ENCODE measurements around the gene DNAH1.
A peak's percentile ranks its signal among the peaks of the same experiment; 100 is the strongest.

DNAH1 gene

DNA sequence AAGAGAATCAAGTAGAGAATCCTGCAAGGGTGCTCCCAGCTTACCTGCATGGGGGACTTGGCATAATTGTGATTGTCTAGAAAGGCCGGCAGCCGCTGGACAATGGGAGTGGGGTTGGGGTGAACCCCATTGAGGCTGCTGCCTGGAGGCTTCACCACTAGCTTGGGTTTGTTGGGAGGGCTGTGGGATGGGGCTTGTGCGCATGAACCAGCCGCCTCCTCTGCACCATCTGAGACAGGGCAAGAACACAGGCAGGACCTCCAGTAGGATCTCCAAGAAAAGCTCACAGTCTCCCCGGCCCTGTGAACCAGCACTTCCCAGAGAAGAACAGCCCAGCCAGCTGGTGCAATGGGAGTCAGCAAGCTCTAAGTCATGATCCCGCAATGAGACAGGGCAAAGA, 88.9 kb downstream of the DNAH1 start:
- no peak for DNase-seq

DNA sequence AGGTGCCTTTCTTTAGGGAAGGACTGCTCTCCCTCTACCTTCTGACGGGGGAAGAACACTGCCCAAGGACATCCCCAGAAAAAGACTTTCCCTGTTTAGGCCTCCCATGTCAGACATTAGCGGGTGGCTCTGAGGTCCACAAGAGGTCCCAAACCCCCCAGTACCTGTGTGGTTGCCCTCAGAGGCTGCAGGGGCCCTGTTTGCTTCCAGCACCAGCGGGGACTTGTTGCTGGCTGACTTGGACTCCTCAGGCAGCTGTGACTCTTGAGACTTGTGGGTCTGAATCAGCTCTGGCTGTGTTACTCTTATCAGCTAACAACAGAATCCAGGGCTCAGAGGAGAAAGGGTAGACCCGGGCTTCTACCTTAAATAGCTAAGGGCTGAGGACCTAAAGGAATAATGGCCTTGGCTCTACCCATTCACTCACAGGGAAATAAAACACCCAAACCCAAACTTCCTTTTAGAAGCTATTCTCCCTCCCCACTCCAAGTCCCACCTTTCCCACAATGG, 89.5 kb downstream of the DNAH1 start:
- no peak for DNase-seq

DNA sequence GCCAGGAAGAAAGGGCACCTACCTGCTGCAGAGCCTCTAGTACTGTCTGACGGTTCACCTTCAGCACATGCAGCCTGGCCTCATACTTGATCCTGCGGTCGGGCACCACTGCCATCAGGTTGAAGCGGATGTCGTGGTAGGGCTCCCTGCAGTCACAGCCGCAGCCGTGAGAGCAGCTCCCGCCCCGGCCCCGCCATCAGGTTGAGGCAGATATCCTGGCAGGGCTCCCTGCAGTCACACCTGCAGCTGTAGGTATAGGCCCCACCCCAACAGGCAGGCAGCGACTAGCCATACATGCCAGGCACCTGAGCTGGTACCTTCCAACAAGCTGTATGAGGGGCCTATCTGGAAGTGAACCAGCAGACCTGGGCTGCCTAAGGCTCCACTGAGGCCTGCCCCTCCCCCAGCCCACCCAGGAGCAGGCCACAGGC, 90.1 kb downstream of the DNAH1 start:
- DNase-seq: peak in 1 of 5 experiments; percentile 20

DNA sequence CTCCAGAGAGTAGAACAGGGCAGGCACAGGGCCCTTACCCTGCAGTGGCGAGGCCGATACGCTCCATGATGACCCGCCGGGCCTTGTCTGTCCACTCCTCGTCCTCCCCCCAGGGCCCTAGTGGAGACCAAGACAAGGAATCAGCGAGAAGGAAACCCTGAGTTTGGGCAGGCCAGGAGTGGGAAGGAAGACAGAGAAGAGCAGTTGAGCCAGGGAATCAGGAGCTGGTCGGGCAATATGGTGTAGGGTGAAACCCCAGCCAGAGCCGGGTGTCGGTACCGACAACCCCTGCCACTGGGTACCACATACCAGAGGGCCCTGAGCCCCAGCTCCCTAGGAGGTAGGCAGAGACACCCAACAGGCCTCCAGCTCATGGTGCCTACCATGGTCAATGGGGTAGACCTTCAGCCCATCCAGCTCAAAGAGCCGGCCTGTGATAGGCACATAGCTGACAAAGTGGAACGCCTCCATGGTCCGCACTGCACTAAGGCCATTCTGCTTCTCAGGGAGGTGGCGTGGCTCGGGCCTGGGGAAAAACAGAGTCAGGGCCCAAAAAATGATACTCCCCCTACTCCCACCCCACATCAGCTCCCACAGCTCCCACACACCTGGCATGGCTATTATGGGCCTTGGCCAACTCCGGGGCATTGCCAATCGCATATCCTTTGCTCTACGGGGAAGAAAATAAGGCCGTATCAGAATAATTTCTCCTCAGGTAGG, 90.8 kb downstream of the DNAH1 start:
- no peak for DNase-seq

DNA sequence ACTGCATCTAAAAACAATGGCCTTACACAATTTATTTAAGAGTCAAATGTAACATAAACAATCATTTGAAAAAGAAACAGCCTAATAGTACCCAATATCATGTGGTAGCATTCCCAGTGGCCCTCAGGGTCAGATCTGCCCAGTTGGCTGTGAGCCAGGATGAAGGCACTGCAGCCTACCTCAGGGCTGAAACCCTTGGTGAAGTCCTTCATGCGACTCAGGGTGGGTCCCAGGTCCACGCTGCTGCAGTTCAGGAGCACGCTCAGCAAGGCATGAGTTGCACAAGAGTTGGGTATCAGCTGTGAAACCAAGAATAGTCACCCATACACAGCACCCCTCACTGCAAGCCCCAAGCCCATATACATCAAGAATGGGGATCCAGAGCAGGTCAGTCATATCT, 91.7 kb downstream of the DNAH1 start:
- no peak for DNase-seq

DNA sequence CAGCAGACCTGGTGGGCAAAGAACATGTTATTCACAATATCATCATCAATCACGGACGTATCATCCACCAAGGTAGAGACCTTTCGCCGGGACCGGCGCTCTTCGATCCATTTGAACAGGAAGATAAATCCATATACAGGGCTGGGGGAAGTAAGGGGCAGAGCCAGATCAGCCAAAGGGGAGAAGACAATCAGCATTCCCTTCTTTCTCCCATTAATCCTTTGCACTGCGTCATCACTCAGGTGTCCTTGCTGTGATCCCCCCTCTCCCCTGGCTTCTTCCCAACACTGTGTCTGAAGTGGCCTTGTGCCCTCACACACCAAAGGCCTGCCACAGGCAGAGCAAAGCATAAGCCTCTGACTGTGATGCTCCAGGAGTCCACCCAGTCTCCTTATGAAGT, 92.3 kb downstream of the DNAH1 start:
- no peak for DNase-seq

DNA sequence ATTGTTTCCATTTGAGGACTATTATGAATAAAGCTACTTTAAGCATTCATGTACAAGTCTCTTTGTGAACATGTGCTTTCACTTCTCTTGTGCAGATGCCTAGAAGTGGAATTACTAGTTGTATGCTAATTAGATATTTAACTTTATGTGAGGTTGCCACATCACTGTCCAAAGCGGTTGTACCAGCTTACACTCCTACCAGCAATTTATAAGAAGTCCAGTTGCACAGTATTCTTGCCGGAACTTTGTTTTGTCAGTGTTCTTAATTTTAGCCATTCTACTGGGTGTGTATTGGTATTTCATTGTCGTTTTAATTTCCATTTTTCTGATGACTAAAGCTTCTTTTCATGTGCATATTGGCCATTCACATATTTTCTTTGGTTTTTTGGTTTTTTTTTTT, 99.7 kb downstream of the DNAH1 start:
- DNase-seq: no peak

DNA sequence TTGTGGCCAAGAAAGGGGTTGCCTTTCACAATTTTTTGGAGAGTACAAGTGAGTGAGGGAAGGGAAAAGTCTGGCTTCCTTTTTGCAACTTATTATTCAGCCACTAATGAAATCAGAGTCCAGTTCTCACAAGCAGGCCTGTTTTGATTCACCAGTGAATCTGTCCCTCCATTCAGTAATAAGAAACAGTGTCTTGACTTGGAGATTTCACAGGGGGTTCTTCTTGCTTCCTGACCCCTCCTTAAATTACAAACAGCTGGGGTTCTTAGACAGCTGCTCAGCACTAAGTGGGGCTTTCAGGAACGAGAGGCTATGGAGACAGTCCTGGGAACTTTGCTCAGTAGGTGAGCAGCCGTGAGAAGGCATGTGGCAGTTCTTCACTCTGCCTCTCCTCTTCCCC, 104.3 kb downstream of the DNAH1 start:
- no peak for DNase-seq

DNA sequence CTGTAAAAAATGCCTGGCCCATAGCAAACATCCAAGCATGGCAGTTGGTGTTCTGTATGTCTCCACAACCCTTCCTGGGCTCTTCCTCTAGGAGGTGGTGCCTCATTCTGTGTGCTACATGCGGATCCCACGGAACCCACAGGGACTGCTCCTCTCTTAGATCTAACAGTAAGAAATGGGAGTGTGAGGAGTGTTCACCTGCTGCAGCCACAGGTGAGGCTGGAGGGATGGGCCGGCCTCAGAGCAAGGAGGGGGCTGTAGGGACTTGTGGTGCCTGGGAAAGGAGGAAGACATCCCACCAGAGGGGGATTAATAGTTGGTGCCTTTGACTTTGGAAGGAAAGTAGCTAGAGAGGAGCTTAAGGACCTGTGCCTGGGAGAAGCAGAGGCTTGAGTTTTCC, 106.5 kb downstream of the DNAH1 start:
- no peak for DNase-seq

DNA sequence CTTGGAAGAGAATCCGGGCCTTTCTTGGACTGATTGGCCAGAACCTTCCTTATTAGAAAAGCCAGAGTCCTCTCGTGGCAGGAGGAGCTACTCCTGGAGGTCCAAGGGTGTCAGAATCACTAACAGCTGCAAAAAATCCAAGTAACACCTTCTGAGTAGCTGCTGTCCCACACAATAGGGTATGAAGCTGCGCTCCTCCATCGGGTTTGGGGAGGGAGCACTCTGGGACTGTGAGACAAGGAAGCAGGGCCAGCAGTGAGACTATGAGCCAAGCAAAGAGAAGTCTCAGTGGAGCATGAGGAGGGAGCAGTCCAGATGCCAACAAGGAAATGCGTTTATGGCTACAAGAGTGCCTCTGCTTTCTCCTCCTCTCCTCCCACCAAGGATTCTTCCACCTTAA, 107.1 kb downstream of the DNAH1 start:
- DNase-seq: no peak

DNA sequence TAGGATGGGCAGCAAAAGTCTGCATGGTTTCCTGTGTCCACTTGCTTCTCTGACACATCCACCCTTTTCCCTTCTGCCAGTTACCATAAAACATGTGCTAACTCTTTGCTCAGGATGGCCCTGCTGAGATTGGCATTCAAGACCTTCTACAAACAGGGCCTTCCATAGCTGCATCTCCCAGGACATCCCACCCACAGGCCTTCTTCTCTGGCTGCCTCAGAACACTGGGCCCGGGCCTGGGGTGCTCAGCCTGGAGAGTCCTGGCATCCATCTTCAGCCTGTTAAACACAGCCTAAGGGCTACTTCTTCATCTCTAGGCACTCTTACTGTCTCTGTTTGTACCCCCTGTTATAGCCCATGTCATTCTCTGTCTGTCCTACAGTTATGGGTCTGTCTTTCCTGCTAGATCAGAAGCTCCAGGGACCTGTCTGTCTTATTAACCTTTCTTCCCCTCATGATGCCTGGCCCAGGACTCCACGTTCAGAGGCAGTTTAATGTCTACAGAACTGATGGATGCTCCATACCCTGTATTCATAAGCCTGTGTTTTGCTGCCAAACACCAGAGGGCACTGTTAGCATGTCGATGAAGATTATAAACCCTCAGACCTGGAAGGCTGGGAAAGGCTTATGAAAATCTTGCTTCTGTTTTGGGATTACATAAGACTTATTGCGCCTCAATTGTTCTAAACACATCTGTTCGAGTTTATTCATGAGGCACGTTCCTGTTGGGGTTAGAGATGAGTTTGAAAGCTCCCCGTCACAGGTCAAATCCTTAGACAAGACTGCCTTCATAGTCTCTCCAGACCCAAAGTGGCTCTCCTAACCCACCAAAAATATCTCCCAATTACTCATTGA, 112.3 kb downstream of the DNAH1 start:
- peak in 1 of 5 experiments; percentile 51 for DNase-seq

DNA sequence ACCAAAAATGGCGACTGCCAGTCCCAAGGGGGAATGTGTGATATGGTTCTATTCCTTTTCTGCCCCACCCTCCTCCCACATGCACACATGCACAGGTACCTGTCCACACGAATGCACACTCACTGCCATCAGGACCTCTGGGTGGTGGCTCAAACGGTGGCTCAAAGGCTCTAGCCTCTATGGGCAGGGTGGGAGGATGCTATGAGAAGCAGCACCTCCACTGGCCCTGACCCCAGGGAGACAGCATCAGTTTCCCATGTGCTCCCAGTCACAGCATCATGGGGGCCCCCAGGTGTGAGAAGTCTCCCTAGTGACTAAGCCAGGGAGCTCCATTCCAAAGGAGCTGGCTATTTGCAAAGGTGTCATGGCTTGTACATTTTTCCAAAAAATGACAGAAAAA, 112.9 kb downstream of the DNAH1 start:
- DNase-seq: no peak

DNA sequence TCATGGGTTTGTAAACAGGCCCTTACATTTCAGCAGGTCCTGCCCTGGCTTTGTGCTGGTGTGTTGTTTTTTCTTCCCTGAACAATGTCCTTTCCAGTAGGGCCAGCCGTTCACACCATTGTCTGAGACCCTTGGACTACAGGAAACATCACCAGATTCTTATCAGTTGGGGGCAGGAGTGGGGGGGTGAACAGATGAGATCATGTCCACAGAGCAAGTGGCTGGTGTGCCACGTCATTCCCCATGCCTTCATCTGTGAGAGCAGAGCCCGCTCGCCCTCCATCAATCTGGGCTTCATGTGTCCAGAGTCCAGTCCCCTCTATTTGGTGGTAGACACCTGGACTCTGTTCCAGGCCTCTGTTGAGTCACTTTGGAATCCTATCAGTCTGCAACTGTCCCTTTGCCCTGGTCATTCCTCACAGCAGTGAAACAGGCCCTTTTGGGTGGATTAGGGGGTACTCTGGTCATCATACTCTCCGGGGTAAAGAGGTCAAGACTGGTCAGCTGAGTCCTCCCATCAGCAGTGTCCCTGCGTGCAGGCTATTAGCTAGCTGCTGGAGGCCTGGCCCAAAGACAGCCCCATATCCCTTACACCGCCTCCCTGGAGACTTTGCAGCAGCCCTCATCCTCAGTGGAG, 113.8 kb downstream of the DNAH1 start:
- no peak for DNase-seq

DNA sequence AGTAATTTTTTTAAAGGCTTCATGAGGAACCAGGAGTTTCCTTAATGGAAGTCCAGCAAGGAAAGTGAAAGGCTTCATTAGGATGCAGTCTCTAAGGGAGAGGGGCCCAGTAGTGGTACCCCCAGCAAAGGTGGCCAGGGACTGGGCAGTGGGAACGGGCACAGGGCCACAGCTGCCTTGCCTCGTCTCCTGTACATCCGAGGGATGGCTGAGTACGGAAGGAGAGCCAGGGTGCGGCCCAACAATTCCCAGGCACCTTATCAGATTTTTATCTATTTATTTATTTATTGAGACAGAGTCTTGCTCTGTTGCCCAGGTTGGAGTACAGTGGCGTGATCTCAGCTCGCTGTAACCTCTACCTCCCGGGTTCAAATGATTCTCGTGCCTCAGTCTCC, 114.3 kb downstream of the DNAH1 start:
- DNase-seq: no peak

DNA sequence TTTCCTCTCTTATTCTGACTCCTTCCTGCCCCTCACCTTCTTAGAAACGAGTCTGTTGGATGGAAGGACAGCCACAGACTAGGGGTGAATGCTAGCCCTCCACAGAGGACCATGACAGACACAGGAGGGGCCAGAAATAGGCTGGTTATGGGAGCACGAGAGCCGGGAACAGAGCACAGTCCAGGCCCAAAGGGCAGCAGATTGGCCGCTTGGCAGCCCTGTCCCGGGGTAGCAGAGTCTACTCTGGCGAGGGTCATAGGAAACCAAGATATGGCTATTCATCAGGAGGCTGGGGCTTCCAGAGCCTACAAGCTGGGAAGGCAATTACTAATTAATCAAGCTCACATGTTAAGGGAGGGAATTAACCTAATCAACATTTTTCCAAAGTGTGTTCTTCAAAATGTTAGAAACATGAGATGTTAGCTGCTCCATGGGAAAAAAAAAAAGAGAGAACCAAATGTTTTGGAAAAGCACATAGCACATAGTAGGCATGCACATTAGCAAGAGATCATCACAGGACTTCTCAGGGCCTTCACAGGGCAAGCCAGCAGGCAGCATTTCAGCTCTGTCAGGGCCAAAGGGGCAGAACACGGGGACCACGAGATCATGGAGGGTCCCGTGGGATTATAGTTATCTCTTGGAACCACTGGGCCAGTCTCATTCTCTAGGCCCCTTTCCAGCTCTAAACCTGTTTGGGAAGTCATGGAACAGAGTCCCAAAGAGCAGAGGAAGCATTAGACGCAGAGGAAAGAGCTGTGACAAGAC, 115.5 kb downstream of the DNAH1 start:
- DNase-seq: no peak

DNA sequence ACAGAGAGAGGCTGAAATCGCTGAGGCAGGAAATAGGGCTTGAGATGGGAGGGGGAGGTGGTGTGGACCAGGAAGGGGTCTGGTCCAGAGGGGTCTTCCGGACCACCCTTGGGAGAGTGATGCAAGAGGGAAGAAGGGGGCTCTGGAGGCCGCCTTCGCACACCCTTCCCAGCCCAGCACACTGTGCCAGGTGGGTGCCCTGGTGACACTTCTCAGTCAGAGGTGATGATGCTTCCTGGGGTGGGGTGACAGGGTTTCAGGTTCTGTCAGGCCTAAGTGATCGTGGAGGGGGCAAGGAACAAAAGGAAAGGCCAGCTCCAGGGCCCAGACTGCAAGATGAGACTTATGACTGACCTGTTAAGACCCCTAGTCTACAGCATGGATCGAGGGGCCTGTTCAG, 116.1 kb downstream of the DNAH1 start:
- DNase-seq: no peak

DNA sequence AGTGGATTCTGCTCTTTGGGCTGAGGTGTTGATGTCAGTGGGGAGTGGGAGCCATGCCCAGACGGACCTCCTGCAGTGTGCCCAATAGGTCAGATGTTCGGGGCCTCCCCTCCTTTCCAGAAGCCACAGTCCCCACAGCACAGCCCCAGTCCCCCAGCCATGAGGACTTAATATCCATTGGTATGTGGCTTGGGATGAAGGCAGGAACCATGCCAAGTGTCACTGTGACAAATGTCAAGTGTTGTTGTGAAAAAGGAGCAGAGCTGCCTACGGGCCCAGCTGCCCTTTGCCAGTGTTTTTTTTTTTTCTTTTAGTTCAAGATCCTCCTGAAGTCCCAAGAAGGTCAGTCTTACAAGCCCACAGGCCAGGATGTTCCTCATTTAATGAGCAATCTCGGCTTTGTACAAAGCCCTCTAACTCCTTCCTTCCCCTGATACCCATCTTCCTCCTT, 116.6 kb downstream of the DNAH1 start:
- DNase-seq: no peak

DNA sequence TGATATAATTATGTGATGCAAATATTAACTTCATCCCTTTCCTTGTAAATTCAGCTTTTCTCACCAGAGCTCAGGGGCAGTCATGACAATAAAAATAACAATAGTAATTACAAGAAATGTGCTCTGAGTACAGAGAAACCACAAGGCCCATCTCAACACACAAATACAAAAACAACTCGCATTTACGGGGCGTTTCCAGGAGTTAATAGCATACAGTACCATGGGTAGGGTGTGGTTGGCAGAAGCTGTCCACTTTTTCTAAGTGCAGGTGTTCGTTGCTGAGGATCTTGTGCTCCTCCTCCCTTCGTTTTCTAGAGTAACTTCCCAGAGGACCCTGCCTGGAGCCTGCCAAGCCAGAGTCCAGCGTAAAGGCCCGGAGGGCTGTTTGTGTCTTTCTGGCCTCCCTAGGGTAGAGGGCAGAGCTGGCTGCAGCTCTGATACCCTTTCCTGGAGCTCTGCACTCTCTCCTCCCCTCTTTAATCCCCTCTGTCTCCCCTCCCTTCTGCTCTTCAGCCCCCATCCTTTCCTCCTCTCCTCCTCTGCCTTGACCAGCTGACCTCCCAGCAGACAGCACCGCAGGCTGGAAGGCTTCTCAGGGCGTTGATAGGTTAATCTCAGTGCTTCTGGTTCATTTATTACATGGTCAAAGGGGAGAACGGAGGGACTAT, 117.3 kb downstream of the DNAH1 start:
- peak in 1 of 5 experiments; percentile 67 for DNase-seq

DNA sequence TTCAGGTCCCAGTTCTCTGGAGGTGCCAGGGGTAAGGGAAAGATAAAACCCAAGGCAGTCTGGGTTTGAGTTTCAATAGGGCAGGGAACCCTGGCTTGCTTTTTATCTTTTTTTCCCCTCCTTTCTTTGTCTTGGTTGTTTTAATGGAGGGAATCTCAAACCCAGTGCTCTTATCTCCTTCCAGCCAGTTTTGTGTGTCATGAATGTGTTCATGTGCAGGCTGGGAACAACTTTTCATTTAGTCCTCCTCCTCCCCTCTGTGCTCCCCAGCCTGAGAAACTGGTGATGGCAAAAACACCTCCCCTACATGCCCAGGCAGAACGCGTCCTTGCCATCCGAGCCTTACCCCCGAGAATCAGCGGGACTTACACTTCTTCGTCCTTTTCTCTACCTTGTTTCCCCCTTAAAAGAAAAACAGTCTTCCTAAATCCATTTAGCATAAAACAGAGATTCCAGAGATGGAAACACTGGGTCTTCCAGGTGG, 117.9 kb downstream of the DNAH1 start:
- DNase-seq: no peak

DNA sequence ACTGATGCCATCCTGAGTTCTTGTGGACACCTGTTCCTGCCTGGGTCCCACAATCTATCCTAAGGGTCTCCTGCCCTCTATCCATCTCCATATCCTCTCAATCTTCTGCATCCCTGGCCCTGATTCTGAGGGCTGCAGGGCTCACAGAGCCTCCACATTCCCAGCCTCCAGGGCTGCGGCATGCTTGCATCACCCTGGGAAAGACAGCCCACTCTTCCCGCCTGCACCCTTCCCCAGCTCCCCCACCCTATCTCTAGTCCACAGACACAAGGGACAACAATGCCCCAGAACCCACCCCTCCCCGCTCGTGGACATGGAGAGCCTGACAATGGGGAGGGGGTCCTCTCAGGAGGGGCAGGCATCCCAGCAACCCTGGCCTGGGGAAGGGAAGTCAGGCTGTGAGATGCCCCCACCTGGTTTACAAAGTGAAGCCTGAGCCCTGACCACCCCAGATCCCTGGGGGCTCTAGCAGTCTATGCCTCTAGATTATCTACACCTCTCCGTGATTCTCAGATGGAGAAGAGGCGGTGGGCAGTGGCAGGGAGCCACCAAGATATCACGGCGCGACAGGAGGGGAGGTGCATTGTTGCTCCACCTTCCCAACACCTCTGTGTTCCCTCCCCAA, 118.5 kb downstream of the DNAH1 start:
- no peak for DNase-seq

Measured in T-helper 2 cell (primary cell).